SKM-1 (cell line): Measurements from ENCODE around the gene PLA2G5.
"Not testable (repeated sequence)": the region's sequence is repeated elsewhere in the genome, so short reads cannot be mapped to it uniquely, and the experiment has no call there.

Source experiments
- DNase-seq: peaks from one replicate; lab custom pipeline; 2025; ENCODE audit not compliant: unreplicated experiment; lab: John Stamatoyannopoulos, UW

PLA2G5 gene

DNA sequence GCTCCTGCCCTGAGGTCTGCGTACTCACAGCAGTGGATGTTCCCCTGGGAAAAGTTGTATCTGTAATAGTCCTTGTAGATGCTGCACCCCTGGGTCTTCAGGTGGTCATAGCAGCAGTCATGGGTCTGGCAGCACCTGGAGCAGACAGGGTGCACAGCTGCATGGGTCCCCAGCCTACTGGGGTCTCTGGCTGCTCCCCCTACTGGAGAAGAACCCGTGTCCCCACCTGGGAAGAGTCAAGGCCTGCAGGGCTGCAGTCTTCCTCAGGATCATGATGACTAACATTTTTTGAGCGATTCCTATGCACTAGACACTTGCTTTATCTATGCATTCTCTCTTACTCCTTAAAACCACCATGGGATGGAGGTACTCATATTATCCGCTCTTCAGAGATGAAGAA is 45.5 kb downstream of the PLA2G5 start:
- DNase-seq: no peak

DNA sequence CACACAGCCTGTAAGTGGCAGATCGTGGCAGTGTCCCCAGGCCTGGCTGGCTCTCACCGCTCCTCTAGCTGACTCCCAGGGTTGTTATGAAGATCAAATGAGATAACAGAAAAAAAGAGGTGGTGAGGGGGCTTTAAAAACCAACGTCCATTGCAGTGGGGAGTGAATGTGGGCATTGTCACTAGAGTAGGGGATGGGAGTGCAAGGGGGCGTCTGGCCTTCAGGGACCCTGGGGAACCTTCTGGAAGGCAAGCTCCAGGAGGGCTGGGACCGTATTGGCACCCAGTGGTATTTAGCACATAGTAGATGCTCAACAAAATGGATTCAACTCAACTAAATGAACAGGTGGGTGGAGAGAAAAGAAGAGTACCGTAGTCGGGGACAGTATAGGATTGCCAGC is 45.9 kb downstream of the PLA2G5 start:
- DNase-seq: no peak

DNA sequence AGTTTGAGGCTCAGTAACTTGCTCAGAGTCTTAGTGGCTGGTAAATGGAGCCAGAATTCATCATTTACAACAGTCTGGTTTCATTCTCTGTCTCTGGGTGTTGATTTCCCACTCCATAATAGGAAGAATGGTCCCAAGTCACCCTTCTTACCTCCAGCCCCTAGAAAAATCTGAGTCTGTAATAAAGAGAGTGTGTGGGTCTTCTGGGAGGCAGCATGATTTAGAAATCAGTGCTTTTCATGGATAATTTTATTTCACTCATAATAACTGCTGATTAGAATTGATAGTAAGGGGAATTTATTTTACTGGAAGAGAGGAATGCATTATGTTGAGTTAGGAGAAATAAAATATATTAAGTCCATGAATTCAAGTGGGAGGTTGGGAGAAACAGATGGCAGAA is 47.2 kb downstream of the PLA2G5 start:
- DNase-seq: no peak

DNA sequence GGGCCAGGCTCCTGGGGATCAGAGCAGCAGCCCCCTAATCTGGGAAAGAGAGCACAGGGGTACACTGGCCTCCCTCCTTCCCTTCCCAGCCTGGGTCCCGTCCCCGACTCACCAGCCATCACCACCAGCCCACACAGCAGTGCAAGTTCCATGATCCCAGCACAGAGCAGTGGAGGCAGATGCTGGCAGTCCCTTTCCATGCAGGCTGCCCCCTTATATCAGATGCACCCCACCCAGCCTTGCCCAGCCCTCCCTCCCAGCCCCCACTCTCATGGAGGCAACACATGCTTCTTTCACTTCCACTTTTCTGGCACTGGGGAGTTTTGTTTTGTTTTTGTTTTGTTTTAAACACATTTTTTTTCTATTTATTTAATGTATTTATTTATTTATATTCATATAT is 49.4 kb downstream of the PLA2G5 start, which contains the start of gene PLA2G2D:
TSS of gene PLA2G2D (minus strand) at position 190 of the 400 bp plus-strand sequence. CDS start at position 152, 38 bp downstream.
- DNase-seq: no peak

GRCh38 chr1:20120796-20121195 is 50.8 kb downstream of the PLA2G5 start:
- no peak for DNase-seq

DNA sequence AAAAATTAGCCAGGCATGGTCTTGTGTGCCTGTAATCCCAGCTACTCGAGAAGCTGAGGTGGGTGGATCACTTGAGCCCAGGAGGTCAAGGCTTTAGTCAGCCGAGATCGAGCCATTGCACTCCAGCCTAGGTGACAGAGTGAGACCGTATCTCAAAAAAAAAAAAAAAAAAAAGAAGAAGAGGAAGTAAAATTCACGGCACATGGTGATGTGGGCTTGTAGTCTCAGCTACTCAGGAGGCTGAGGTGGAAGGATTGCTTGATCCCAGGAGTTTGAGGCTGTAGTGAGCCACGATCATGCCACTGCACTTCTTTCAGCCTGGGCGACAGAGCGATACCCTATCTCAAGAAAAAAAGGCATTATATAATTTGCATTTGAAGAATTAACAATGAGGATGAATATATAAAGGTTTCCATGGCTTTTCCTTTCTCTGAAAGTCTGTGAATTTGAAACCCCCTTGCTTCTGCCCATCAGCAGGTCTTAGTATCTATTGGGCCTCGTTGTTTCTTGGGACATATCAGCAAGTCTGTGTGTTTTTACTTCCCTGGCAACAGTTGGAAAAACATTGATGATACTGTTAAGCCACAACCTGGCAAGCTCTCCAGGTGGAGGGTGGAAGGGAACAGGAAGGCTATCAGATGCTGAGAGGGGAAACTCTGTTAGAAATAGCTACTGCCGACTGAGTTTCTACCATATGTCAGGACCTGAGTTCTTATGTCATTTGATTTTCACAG is 53.9 kb downstream of the PLA2G5 start:
- no peak for DNase-seq

DNA sequence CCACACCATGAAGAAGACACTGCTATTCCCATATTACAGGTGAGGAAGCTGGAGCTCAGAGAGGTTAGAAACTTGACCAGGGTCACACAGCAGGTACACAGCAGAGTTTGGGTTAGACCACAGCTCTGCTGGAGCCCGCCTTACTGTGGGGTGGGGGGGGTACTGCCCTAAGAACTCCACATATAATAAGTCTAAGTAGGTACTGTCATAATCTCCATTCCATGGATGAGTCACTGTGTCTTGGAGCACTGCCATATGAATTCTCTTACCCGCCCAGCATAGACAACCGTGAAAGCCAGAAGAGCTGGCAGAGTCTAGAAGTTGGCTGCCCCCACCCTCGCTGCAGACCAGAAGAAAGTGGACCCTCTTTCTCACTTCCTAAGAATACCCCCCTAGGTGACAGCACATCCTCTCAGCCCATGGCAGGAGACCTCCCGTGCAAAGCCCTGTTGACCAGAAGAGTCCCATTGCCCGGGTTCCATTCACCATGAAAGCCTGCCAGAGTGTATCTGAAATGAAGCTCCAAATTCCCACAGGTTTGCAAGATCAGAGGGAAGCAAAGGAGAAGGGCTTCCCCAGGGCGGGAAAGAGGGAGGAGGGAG is 54.6 kb downstream of the PLA2G5 start:
- no peak for DNase-seq

DNA sequence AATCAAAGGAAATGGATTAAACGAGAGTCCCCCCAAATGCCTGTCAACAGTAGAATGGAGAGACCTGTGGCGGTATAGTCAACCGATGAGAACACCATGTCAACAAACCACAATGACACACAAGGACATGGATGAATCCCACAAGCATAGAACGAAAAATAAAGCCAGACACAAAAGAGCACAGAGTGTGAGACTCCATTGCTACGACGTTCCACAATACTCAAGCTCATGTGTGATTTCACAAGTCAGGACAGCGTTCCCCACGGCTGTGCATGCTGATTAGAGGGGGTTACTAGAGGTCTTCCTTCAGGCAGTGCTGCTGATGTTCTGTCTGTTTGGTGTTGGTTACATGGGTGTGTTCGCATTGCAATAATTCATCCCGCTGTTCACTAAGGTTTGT is 55.1 kb downstream of the PLA2G5 start:
- no peak for DNase-seq

- no peak for DNase-seq
These were observed 56.2 kb downstream of the PLA2G5 start for GRCh38 chr1:20126041-20126805.

GRCh38 chr1:20126806-20127440 is 56.9 kb downstream of the PLA2G5 start:
- no peak for DNase-seq

DNA sequence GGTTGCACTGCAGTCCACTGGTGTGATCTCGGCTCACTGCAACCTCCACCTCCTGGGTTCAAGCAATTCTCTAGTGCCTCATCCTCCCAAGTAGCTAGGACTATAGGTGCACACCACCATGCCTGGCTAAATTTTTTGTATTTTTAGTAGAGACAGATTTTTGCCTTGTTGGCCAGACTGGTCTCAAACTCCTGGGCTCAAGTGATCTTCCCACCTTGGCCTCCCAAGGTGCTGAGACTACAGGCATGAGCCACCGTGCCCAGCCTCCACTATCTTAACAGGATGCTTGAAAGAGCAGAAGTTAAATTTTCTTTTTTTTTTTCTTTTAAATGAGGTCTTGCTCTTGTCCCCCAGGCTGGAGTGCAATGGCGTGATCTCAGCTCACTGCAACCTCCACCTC is 60.5 kb downstream of the PLA2G5 start:
- DNase-seq: not testable (repeated sequence)

GRCh38 chr1:20134995-20135394 is 65.0 kb downstream of the PLA2G5 start:
- no peak for DNase-seq

DNA sequence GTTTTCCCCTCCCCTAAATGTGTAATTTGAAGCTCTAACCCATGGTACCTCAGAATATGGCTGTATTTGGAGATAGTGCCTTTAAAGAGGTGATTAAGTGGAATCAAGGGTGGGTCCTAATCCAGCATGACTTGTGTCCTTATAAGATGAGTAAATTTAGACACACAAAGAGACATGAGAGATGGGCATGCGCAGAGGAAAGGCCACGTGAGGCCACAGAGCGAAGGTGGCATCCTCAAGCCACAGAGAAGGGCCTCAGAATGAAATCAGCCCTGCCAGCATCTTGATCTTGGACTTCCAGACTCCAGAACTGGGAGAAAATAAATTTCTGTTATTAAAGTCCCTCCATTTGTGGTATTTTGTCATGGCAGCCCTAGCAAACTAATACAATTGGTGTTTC is 66.3 kb downstream of the PLA2G5 start:
- no peak for DNase-seq

DNA sequence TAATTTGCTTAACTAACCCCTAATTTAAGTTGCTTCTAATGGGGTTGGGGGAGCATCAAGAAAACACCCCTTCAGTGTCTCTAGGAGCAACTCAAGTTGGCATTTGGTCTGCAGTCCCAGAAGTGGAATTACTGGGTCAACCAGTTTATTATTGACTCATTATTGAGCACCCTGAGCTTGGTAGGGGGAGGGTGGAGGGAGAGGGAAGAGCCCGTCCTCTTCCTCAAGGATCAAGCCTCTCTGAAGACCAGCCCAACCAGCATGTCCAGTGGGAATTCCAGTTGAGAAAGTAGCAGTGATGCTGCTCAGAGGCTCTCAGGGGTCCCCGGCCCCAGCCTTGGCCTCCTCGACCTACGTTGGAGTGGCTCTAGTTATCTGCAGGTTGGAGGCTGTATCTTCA is 67.1 kb downstream of the PLA2G5 start:
- DNase-seq: no peak

DNA sequence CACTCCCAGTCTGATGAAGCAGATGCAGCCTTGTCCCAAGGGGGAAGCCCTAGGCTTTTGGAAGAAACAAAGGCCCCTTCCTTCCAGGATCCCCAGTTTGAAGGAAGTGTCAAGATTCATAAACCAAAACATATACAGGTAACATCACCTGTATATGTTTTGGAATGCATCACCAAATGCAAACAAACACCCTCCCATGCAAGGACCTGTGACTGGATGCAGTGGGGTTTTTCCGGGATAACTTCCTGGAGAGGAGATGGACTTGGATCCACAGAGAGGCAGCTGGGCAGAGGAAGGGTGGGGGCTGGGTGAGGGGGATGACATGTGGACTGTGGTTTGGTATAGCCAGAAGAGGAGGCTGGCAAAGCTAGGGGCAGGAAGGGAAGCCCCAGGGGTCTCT is 67.6 kb downstream of the PLA2G5 start:
- DNase-seq: no peak

DNA sequence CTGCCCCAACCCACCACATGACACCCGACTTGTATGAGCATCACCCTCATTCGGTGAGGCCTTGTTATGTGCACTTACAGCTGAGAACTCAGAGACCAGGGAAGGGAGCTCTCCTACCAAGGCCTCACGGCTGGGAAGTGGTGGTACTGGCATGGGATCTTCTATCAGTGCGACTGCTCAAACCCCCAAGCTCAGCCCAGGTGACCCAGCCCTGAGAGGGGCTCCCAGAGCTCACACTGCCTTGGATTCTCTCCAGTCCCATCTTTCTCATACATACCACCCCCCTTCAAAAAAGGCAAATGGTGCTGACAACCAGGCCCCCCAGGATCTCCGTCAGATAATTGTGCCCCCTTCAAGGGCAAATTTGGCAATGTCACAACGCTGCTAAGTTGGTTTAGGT is 68.4 kb downstream of the PLA2G5 start:
- DNase-seq: no peak

- DNase-seq: no peak
These were observed 69.1 kb downstream of the PLA2G5 start, which contains the start of gene PLA2G2F for GRCh38 chr1:20138961-20139550. Gene PLA2G2F (plus strand): TSS chr1:20139323. CDS start chr1:20139428, 105 bp downstream.

DNA sequence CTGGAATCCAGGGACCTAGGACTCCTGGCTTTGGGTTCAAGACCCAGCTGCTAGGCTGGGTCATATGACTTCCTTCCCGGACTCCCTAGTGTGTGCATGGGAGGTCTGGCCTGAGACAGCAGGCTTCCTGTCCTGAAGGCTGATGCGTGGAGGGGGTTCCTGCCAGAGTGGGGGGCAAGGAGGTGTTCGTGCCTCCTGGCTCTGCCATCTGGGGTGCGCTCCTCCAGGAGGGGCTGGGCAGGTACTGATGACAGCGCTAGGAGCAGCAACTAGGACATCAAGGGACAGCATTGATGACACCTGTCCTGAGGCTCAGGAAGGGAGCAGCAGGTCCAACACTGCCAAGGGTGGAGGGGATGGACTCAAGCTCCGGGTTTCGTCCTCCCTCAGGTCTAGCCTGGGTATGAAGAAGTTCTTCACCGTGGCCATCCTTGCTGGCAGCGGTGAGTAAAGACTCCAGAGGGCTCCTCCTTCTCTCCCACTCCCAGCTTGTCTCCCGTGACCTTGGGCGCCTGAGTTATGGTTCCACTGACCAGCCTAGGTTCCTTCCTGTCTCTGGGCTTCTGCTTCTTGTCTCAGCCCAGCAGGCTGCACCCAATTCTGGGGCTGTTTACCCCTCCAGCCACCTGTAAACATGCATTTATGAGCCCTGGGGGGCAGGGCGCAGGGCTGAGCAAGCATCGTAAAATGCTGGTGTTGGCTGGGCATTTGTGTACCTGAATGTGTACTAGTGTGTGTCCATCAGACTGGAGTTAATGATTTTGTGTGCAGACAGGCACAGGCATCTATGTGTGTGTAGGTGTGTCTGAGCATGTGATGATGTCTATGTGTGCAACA is 70.0 kb downstream of the PLA2G5 start:
- no peak for DNase-seq

DNA sequence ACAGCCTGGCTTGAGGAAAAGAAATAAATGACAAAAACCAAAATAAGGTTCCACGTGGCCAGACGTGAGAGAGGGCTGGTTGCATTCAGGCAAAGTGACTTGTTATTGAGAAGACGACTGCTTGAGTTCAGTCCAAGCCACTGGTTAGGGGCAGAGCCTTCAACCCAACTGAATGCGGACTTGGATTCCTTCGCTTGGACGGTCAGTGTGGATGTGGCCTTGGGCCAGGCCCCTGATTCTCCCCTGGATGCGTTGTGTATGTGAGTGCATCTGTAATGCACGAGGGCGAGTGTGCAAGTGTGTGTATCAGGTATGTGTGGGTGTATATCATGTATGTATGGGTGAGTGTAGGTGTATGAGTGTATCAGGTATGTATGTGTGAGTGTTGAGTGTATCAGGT is 71.0 kb downstream of the PLA2G5 start:
- no peak for DNase-seq

DNA sequence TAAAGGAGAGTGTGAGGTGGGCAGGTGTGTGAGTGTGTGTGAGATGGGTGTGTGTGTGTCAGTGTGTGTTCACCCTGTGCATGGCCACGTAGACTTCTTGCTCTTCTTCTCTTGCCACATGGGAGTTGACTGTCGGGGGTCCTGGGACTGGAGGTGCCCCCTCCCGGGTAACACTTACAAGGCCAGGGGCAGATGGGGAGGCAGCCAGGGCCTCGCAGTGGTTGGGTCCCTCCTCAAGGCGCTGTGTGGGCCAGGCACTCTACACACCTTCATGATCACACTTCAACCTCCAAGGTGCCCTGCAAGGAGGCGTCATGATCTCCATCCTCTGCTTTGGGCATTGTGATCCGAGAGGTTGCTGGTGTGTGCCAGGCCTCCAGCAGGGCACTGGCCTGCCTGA is 71.5 kb downstream of the PLA2G5 start:
- no peak for DNase-seq
